Measurements from ENCODE around the gene WDPCP.
"Not testable (repeated sequence)": the region's sequence is repeated elsewhere in the genome, so short reads cannot be mapped to it uniquely, and the experiment has no call there.

Gene WDPCP

DNA sequence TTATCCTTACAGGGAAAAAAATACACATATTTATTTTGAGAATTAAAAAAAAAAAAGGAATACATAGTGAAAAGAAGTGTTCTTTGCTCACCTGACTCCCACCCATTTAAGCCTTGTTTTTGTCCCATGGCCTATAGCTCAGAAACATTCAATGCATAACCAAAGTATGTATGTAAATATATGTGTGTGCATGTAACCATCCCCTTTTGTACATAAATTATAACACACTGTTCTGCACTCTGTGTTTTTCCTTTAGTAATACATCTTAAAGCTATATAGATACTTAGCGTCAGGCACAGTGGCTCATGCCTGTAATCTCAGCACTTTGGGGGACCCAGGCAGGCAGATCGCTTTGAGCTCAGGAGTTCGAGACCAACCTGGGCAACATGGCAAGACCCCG is 22.2 kb upstream of the WDPCP start:
- DNase-seq (ENCODE audit: low read depth): no peak
- TF ChIP-seq CTCF (IDR thresholded peaks at IDR 0.05; ENCODE audit: insufficient read depth, low read depth, low read length, missing control alignments): no peak
- H3K4me3 ChIP-seq (ENCODE audit: low read depth, low read length): no peak overlapping the region

DNA sequence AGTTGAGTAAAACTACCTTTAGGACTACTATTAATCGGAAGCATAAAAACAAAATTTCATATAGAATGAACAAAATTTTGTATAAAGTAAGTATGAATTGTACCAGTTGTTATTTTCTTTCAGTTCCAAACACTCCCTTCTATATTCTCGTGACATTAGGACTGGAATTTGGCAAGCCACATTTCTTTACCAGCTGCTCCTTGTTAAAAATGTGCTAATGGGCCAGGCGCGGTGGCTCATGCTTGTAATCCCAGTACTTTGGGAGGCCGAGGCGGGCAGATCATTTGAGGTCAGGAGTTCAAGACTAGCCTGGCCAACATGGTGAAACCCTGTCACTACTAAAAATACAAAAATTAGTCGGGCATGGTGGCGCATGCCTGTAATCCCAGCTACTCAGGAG is 20.6 kb upstream of the WDPCP start:
- DNase-seq (ENCODE audit: low read depth); H3K4me3 ChIP-seq (ENCODE audit: low read depth, low read length): not testable (repeated sequence)

DNA sequence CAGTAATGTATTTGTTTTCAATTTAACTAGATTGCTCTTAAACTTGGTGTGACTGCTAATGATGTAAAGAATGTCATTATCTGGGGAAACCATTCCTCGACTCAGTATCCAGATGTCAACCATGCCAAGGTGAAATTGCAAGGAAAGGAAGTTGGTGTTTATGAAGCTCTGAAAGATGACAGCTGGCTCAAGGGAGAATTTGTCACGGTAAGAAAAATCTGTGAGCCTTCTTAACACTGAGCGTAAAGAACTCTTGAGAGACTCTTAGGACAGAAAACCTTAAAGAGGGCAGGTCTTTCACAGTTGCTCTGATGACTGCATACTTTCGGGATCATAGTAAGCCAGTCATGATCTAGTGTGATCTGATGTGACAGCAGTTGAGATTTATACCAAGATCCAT is 16.4 kb upstream of the WDPCP start:
- TF ChIP-seq CTCF (IDR thresholded peaks at IDR 0.05; ENCODE audit: insufficient read depth, low read depth, low read length, missing control alignments): no peak
- no peak overlapping the region for H3K4me3 ChIP-seq (ENCODE audit: low read depth, low read length)
- DNase-seq (ENCODE audit: low read depth): no peak

DNA sequence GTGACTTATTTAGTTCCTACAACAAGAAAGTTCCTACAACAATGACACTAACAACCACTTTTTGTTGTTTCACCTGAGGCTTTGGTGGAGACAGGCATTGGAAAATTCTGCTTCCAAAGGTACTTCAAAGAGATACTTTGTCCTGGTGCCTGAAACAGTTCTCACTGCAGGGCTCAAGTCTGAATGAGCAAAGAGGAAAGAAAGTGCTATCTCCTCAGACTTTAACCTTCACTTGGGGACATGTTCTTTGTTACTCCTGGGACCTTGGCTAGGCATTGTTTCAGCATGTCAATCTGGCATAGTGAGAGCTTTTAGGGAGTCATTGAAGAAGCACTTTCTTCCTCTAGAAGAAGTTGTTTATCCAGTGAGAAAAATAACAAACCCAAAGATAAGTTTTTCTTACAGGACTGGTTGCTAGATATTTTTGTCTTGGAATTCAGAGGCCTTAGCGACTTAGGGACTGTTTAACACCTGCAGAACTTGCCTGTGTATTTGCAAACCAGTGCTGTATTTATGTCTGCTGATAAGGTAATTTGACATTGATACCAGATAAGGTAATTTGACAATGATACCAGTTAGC is 12.7 kb upstream of the WDPCP start:
- H3K4me3 ChIP-seq (ENCODE audit: low read depth, low read length): no peak overlapping the region
- DNase-seq (ENCODE audit: low read depth): no peak
- no peak for TF ChIP-seq CTCF (IDR thresholded peaks at IDR 0.05; ENCODE audit: insufficient read depth, low read depth, low read length, missing control alignments)

- DNase-seq (ENCODE audit: low read depth): no peak
- no peak overlapping the region for H3K4me3 ChIP-seq (ENCODE audit: low read depth, low read length)
- TF ChIP-seq CTCF (IDR thresholded peaks at IDR 0.05; ENCODE audit: insufficient read depth, low read depth, low read length, missing control alignments): no peak
Observed at GRCh38 chr2:63598981-63599380, 10.7 kb upstream of the WDPCP start.

- no peak for DNase-seq (ENCODE audit: low read depth)
- TF ChIP-seq CTCF (IDR thresholded peaks at IDR 0.05; ENCODE audit: insufficient read depth, low read depth, low read length, missing control alignments): no peak
- no peak overlapping the region for H3K4me3 ChIP-seq (ENCODE audit: low read depth, low read length)
Observed at GRCh38 chr2:63596401-63596883, 8.2 kb upstream of the WDPCP start.

DNA sequence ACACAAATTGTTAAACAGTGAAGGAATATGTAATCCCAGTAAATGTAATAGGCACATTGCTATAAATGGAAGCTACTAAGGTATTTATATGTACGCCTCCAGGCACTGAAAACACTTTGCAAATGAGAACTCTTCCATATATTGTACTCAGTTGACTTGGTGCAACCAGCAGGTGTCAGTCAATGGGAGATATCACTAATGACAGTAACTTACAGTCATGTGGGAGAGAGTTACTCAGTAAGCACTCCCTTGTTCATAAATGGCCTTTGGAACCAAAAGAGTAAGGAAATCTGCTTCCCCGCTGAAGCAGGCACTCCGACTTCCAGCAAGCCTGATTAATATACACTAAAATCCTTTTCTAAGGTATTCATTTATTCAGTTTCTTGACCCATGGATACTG is 6.4 kb upstream of the WDPCP start:
- DNase-seq (ENCODE audit: low read depth): no peak
- H3K4me3 ChIP-seq (ENCODE audit: low read depth, low read length): no peak overlapping the region
- no peak for TF ChIP-seq CTCF (IDR thresholded peaks at IDR 0.05; ENCODE audit: insufficient read depth, low read depth, low read length, missing control alignments)

Measured in GM12865 (cell line).